ENCODE data around the gene LARGE2. TPM values are rescaled to one million over a fixed set of nuclear protein-coding genes. Genes with fewer than 3 reads are reported as not detected.

LARGE2 gene
- total and polyA plus RNA-seq, 10 of the 15 experiments (the other 5 are each of a cell fraction or from before 2014, with no cell fraction given), result 0.03 to 0.41 (median 0.19) TPM; not detected in 6

DNA sequence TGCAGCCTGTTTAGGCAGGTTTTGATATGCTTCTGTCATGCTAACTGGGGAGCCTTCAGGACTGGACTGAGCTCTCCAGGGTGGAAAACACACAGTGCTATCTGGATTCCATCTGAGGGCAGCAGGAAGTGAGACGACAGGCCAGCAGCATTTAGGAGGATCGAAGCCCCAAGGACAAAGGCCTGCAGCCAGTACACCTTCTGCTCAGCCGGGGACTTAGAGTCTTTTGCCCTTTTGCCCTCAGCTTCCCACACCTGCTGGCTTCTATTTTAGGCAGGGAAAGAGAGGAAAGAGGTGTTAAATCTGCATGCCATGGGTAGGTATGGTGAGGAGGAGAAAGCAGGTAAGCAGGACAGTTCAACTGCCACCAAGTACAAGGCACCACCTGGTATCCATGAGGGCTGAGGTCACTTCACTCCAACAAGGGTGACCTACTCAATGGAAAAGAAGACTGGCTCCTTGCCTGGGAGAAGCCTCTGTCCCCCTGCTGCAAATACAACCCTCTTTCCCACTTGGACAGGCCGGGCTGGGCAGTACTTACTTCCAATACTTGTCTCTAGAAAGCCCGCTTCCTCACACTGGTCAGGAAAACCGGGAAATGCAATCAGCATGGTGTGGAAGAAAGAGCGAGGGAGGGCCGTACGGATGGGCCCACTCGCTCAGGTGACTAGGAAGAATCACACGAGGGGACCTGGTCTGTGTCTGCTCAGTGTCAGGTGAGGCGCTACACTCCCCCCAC, 12.3 kb downstream of the LARGE2 start:
- ChIA-PET POLR2A (interaction anchor here (0.7 to 1.2 kb wide), 6 partner anchors 10 to 129 kb away, joined by 3 to 8 read pairs (median 6); partner anchors contain the start of gene CRY2), CTCF (interaction anchor here (0.8 to 3.3 kb wide), 5 partner anchors 9 to 72 kb away, joined by 3 to 21 read pairs (median 6); no protein-coding TSS in a partner anchor), RAD21 (ENCODE audit: unreplicated experiment) (interaction anchor here (0.6 to 1.0 kb wide), 2 partner anchors 13 to 17 kb away, joined by 3 to 4 read pairs; partner anchors contain the start of gene PEX16), SMC1A (ENCODE audit: uncharacterized antibody, unreplicated experiment) (interaction anchor here (0.6 to 3.0 kb wide), 6 partner anchors 9 to 30 kb away, joined by 3 to 13 read pairs (median 4); partner anchors contain the start of gene PEX16)
- FAIRE-seq (no peak), ATAC-seq (no peak), DNase-seq (ENCODE audit: low read depth, low spot score) (no peak)
- 97% methylated on average over 12 of the region's 12 CpGs for WGBS (ENCODE audit: insufficient coverage, insufficient replicate concordance, low lambda C conversion rate, missing lambda C conversion rate)
- Histone ChIP-seq H3K9ac (ENCODE audit: control insufficient read depth, insufficient read depth, low read length) (no peak overlapping the region), H4K20me1 (ENCODE audit: control insufficient read depth, insufficient read depth) (peaks cover 6% of the 10 kb centered on the region), H2AFZ (ENCODE audit: control insufficient read depth, low read depth, low read length) (no peak overlapping the region), H3K27ac (ENCODE audit: control insufficient read depth, insufficient read depth) (no peak overlapping the region), H3K4me1 (ENCODE audit: control insufficient read depth, insufficient read depth, low read length) (peaks cover 49% of the 10 kb centered on the region), H3K27me3 (replicated peaks in 1 of 2; ENCODE audit: control insufficient read depth in 2 of 2, insufficient read depth in 2 of 2, low read length in 1 of 2) (no peaks in the 10 kb centered on the region), H3K4me2 (ENCODE audit: control insufficient read depth, insufficient read depth) (no peak overlapping the region), H3K4me3 (no peak overlapping the region), H3K9me3 (replicated peaks; ENCODE audit: control insufficient read depth, insufficient read depth, low read length) (no peaks in the 10 kb centered on the region), H3K36me3 (ENCODE audit: control insufficient read depth in 2 of 2, insufficient read depth in 2 of 2, low read length in 1 of 2) (peaks cover 3 to 12% of the 10 kb centered on the region in 2 experiments; a peak in 3 of 4 replicates), H3K79me2 (ENCODE audit: control insufficient read depth, insufficient read depth, low read length) (no peaks in the 10 kb centered on the region)
- intact Hi-C loops (cut with micrococcal nuclease; ENCODE audit: unreplicated experiment) (no loop called here), in situ Hi-C loops (cut with MboI) (no loop called here)
- TF ChIP-seq ZNF24 (IDR thresholded peaks at IDR 0.05) (no peak), NFXL1 (IDR thresholded peaks at IDR 0.05; ENCODE audit: borderline replicate concordance) (no peak), NR2F1 (conservative IDR thresholded peaks at IDR 0.05) (no peak)
- BruUV-seq (replicated peaks), result no TSS peak

DNA sequence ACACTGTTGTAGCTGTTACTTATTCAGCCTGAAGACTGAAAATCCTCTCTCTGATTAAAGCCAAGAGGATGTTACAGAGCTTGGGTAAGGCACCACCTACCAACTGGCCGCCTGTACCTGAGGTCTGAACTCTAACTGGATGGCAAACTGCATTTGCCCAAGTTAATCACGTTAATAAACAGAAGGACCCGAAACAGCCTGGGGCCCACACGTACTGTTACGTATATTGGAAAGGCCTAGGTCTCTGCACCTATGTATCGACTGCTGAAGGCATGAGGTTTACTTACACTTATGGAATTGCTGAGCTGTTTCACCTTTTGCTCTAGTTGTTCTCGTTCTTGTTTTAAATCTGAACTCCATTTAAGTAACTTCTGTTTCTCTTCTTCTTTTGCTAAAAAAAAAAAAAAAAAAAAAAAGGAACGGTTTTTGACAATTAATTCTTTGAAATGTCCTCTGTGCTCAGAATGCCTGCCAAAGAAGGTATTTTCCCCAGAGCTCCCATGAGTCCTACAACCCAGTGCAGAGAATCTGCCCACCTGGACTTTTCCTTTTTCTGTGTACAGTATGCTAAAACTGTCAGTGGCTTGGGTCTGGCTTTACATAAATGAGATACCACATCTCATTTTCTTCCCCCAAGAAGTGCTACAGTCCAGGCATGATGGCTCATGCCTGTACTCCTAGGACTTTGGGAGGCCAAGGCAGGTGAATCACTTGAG, 13.1 kb downstream of the LARGE2 start:
- Histone ChIP-seq H3K9ac (ENCODE audit: control insufficient read depth, insufficient read depth, low read length) (no peak overlapping the region), H3K27ac (ENCODE audit: control insufficient read depth, insufficient read depth) (no peak overlapping the region), H3K4me3 (no peak overlapping the region), H4K20me1 (ENCODE audit: control insufficient read depth, insufficient read depth) (peaks cover 6% of the 10 kb centered on the region), H3K9me3 (replicated peaks; ENCODE audit: control insufficient read depth, insufficient read depth, low read length) (no peaks in the 10 kb centered on the region), H2AFZ (ENCODE audit: control insufficient read depth, low read depth, low read length) (no peak overlapping the region), H3K36me3 (ENCODE audit: control insufficient read depth in 2 of 2, insufficient read depth in 2 of 2, low read length in 1 of 2) (peaks cover 3 to 12% of the 10 kb centered on the region in 2 experiments; a peak in 3 of 4 replicates), H3K27me3 (replicated peaks in 1 of 2; ENCODE audit: control insufficient read depth in 2 of 2, insufficient read depth in 2 of 2, low read length in 1 of 2) (no peaks in the 10 kb centered on the region), H3K4me1 (ENCODE audit: control insufficient read depth, insufficient read depth, low read length) (peaks cover 42% of the 10 kb centered on the region), H3K79me2 (ENCODE audit: control insufficient read depth, insufficient read depth, low read length) (no peaks in the 10 kb centered on the region), H3K4me2 (ENCODE audit: control insufficient read depth, insufficient read depth) (no peak overlapping the region)
- DNase-seq (ENCODE audit: low read depth, low spot score) (no peak), FAIRE-seq (no peak), ATAC-seq (no peak)
- ChIA-PET POLR2A (interaction anchor here (0.6 to 1.3 kb wide), 11 partner anchors 10 to 878 kb away, joined by 3 to 8 read pairs (median 5); partner anchors contain the start of gene PEX16), SMC1A (ENCODE audit: uncharacterized antibody, unreplicated experiment) (interaction anchor here (0.6 to 3.0 kb wide), 8 partner anchors 10 to 89 kb away, joined by 3 to 13 read pairs (median 3); partner anchors contain the start of gene PEX16), RAD21 (ENCODE audit: unreplicated experiment) (interaction anchor here (0.6 to 0.9 kb wide), 2 partner anchors 14 to 71 kb away, joined by 3 to 4 read pairs; no protein-coding TSS in a partner anchor), CTCF (interaction anchor here (0.6 to 3.3 kb wide), 8 partner anchors 9 to 304 kb away, joined by 3 to 21 read pairs (median 4); no protein-coding TSS in a partner anchor)
- 44% methylated on average over 8 of the region's 8 CpGs for WGBS (ENCODE audit: insufficient coverage, insufficient replicate concordance, low lambda C conversion rate, missing lambda C conversion rate)
- BruUV-seq (replicated peaks), result no TSS peak
- intact Hi-C loops (cut with micrococcal nuclease; ENCODE audit: unreplicated experiment), result no loop called here
- in situ Hi-C loops (cut with MboI), result no loop called here
- TF ChIP-seq BMI1 (IDR thresholded peaks at IDR 0.05; ENCODE audit: borderline replicate concordance) (no peak), FOXM1 (IDR thresholded peaks at IDR 0.05; ENCODE audit: low read depth, low read length) (no peak), NFYA (IDR thresholded peaks at IDR 0.05; ENCODE audit: borderline replicate concordance, low read depth, low read length) (no peak), MEF2A (IDR thresholded peaks at IDR 0.05; ENCODE audit: insufficient read depth, low read depth, low read length) (no peak), IKZF2 (IDR thresholded peaks at IDR 0.05) (peak; percentile 12 to 23; a peak in 2 of 4 replicates), NFIC (IDR thresholded peaks at IDR 0.05; ENCODE audit: low read depth, low read length) (no peak), POLR2AphosphoS2 (IDR thresholded peaks at IDR 0.05; ENCODE audit: low read depth, low read length) (no peak)
- TF ChIP-seq, protein P1, sequence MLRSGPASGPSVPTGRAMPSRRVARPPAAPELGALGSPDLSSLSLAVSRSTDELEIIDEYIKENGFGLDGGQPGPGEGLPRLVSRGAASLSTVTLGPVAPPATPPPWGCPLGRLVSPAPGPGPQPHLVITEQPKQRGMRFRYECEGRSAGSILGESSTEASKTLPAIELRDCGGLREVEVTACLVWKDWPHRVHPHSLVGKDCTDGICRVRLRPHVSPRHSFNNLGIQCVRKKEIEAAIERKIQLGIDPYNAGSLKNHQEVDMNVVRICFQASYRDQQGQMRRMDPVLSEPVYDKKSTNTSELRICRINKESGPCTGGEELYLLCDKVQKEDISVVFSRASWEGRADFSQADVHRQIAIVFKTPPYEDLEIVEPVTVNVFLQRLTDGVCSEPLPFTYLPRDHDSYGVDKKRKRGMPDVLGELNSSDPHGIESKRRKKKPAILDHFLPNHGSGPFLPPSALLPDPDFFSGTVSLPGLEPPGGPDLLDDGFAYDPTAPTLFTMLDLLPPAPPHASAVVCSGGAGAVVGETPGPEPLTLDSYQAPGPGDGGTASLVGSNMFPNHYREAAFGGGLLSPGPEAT (IDR thresholded peaks at IDR 0.05; ENCODE audit: low read depth), result peak; percentile 35; the same call in 1 of the 2 replicates

Data from GM12878 (cell line).